Measurements from ENCODE around the gene EGR2.

Gene EGR2

DNA sequence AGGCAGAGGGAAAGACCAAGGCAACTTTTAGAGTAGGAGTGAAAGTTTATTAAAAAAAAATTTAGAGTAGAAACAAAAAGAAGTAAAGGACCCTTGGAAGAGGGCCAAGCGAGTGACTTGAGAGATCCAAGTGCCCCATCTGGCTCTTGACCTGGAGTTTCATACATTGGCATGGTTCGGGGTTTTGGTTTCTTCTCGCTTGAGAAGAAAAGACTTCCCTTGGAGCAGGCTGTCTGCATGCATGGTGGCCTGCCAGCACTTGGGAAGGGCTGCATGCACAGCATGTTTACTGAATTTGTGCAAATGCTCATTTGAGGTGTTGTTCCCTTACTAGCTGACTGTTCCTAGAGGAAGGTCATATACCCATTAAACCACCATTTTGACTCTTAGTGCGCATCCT, 20.4 kb downstream of the EGR2 start:
- Histone ChIP-seq H4K91ac (ENCODE audit: low read length) (no peak overlapping the region), H3K36me3 (ENCODE audit: control insufficient read depth in 1 of 2, insufficient read depth in 2 of 2, low read depth in 1 of 2, low read length in 2 of 2) (no peaks in the 10 kb centered on the region), H2BK120ac (ENCODE audit: low read depth, low read length) (no peak overlapping the region), H2BK12ac (ENCODE audit: low read length in 2 of 2) (no peak overlapping the region), H3K23ac (ENCODE audit: low read length in 2 of 2) (peak overlapping the region in 1 of 2 experiments; percentile 40), H3K14ac (ENCODE audit: low read length in 2 of 2) (no peak overlapping the region), H3K79me1 (replicated peaks; ENCODE audit: low read length, poor library complexity, severe bottlenecking) (no peaks in the 10 kb centered on the region), H3K27ac (ENCODE audit: low read length, poor library complexity, severe bottlenecking) (no peak overlapping the region), H3K18ac (ENCODE audit: low read depth in 1 of 2, low read length in 2 of 2) (no peak overlapping the region), H3K4ac (ENCODE audit: low read depth in 1 of 2, low read length in 2 of 2) (no peak overlapping the region), H4K8ac (ENCODE audit: low read length) (no peak overlapping the region), H2BK5ac (ENCODE audit: low read depth, low read length, poor library complexity, severe bottlenecking) (no peak overlapping the region), H2BK15ac (ENCODE audit: low read depth, poor library complexity, severe bottlenecking) (no peak overlapping the region), H3K4me2 (ENCODE audit: low read length, poor library complexity, severe bottlenecking) (no peak overlapping the region), H2AFZ (ENCODE audit: low read depth, low read length) (no peak overlapping the region), H3K27me3 (ENCODE audit: control insufficient read depth in 1 of 2, insufficient read depth in 1 of 2, low read length in 2 of 2) (peaks cover 0 to 4% of the 10 kb centered on the region in 2 experiments), H3K9me3 (ENCODE audit: control insufficient read depth, low read length) (no peaks in the 10 kb centered on the region), H3K9ac (ENCODE audit: low read length) (no peak overlapping the region), H3K4me3 (ENCODE audit: insufficient read depth in 1 of 2, low read depth in 1 of 2, low read length in 2 of 2) (no peak overlapping the region), H2AK5ac (ENCODE audit: low read length, severe bottlenecking) (no peak overlapping the region), H3K4me1 (ENCODE audit: control insufficient read depth, insufficient read depth, low read depth, low read length) (peaks cover 1% of the 10 kb centered on the region)
- no peak for DNase-seq
- WGBS = 89% methylated on average over 4 of the region's 4 CpGs

DNA sequence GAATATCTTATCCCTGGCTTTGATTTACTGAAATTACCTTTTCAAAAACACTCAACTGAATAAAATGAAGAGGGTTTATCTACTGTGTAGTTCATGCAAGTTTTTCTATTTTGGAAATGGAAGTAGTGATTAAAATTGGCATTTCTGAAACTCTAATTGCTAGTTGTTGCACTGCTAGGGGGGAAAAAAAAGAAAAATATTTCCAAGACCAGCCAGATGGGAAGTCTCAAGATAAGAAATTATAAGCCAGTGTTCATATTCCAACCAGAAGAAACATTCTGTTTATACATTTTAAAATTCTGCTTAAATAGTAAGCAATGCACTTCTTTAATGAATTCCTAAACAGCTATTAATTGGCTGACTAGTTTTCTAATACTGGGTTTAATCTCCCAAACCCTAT, 21.1 kb downstream of the EGR2 start:
- Histone ChIP-seq H3K4me3 (ENCODE audit: insufficient read depth in 1 of 2, low read depth in 1 of 2, low read length in 2 of 2) (no peak overlapping the region), H3K27me3 (ENCODE audit: control insufficient read depth in 1 of 2, insufficient read depth in 1 of 2, low read length in 2 of 2) (no peaks in the 10 kb centered on the region), H2BK120ac (ENCODE audit: low read depth, low read length) (no peak overlapping the region), H2AK5ac (ENCODE audit: low read length, severe bottlenecking) (no peak overlapping the region), H3K27ac (ENCODE audit: low read length, poor library complexity, severe bottlenecking) (no peak overlapping the region), H2AFZ (ENCODE audit: low read depth, low read length) (no peak overlapping the region), H4K91ac (ENCODE audit: low read length) (no peak overlapping the region), H2BK15ac (ENCODE audit: low read depth, poor library complexity, severe bottlenecking) (no peak overlapping the region), H2BK12ac (ENCODE audit: low read length in 2 of 2) (no peak overlapping the region), H3K14ac (ENCODE audit: low read length in 2 of 2) (no peak overlapping the region), H3K9ac (ENCODE audit: low read length) (no peak overlapping the region), H2BK5ac (ENCODE audit: low read depth, low read length, poor library complexity, severe bottlenecking) (no peak overlapping the region), H3K23ac (ENCODE audit: low read length in 2 of 2) (no peak overlapping the region), H3K18ac (ENCODE audit: low read depth in 1 of 2, low read length in 2 of 2) (no peak overlapping the region), H3K79me1 (replicated peaks; ENCODE audit: low read length, poor library complexity, severe bottlenecking) (no peaks in the 10 kb centered on the region), H3K4me2 (ENCODE audit: low read length, poor library complexity, severe bottlenecking) (no peak overlapping the region), H3K4ac (ENCODE audit: low read depth in 1 of 2, low read length in 2 of 2) (no peak overlapping the region), H3K4me1 (ENCODE audit: control insufficient read depth, insufficient read depth, low read depth, low read length) (peaks cover 1% of the 10 kb centered on the region), H3K36me3 (ENCODE audit: control insufficient read depth in 1 of 2, insufficient read depth in 2 of 2, low read depth in 1 of 2, low read length in 2 of 2) (no peaks in the 10 kb centered on the region), H3K9me3 (ENCODE audit: control insufficient read depth, low read length) (no peaks in the 10 kb centered on the region), H4K8ac (ENCODE audit: low read length) (no peak overlapping the region)
- no peak for DNase-seq

DNA sequence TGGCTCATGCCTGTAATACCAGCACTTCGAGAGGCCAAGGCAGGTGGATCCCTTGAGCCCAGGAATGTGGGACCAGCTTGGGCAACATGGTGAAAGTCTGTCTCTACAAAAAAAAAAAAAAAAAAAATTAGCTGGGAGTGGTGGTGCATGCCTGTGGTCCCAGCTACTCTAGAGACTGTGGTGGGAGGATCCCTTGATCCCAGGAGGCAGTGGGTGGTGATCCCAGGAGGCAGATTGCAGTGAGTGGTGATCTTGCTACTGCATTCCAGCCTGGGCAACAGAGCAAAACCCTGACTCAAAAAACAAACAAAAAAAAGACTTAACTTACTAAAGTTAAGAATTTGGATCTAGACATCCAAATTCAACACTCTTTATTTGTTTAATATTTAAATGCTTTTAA, 21.9 kb downstream of the EGR2 start:
- H3K9ac ChIP-seq (ENCODE audit: low read length) = no peak overlapping the region
- no peak overlapping the region for H4K8ac ChIP-seq (ENCODE audit: low read length)
- no peak overlapping the region for H3K23ac ChIP-seq (ENCODE audit: low read length in 2 of 2)
- no peak overlapping the region for H3K4ac ChIP-seq (ENCODE audit: low read depth in 1 of 2, low read length in 2 of 2)
- H3K14ac ChIP-seq (ENCODE audit: low read length in 2 of 2) = no peak overlapping the region
- no peak overlapping the region for H3K4me2 ChIP-seq (ENCODE audit: low read length, poor library complexity, severe bottlenecking)
- no peak overlapping the region for H2BK12ac ChIP-seq (ENCODE audit: low read length in 2 of 2)
- H2AK5ac ChIP-seq (ENCODE audit: low read length, severe bottlenecking) = no peak overlapping the region
- no peak overlapping the region for H4K91ac ChIP-seq (ENCODE audit: low read length)
- H3K4me3 ChIP-seq (ENCODE audit: insufficient read depth in 1 of 2, low read depth in 1 of 2, low read length in 2 of 2) = no peak overlapping the region
- no peak for DNase-seq
- H2BK15ac ChIP-seq (ENCODE audit: low read depth, poor library complexity, severe bottlenecking) = no peak overlapping the region
- H3K36me3 ChIP-seq (ENCODE audit: control insufficient read depth in 1 of 2, insufficient read depth in 2 of 2, low read depth in 1 of 2, low read length in 2 of 2) = no peaks in the 10 kb centered on the region
- no peaks in the 10 kb centered on the region for H3K27me3 ChIP-seq (ENCODE audit: control insufficient read depth in 1 of 2, insufficient read depth in 1 of 2, low read length in 2 of 2)
- no peak overlapping the region for H3K18ac ChIP-seq (ENCODE audit: low read depth in 1 of 2, low read length in 2 of 2)
- no peak overlapping the region for H3K27ac ChIP-seq (ENCODE audit: low read length, poor library complexity, severe bottlenecking)
- H3K79me1 ChIP-seq (replicated peaks; ENCODE audit: low read length, poor library complexity, severe bottlenecking) = no peaks in the 10 kb centered on the region
- peaks cover 2% of the 10 kb centered on the region for H3K4me1 ChIP-seq (ENCODE audit: control insufficient read depth, insufficient read depth, low read depth, low read length)
- 91% methylated on average over 1 of the region's 1 CpG for WGBS
- no peak overlapping the region for H2BK120ac ChIP-seq (ENCODE audit: low read depth, low read length)
- H2AFZ ChIP-seq (ENCODE audit: low read depth, low read length) = no peak overlapping the region
- H2BK5ac ChIP-seq (ENCODE audit: low read depth, low read length, poor library complexity, severe bottlenecking) = no peak overlapping the region
- no peaks in the 10 kb centered on the region for H3K9me3 ChIP-seq (ENCODE audit: control insufficient read depth, low read length)

DNA sequence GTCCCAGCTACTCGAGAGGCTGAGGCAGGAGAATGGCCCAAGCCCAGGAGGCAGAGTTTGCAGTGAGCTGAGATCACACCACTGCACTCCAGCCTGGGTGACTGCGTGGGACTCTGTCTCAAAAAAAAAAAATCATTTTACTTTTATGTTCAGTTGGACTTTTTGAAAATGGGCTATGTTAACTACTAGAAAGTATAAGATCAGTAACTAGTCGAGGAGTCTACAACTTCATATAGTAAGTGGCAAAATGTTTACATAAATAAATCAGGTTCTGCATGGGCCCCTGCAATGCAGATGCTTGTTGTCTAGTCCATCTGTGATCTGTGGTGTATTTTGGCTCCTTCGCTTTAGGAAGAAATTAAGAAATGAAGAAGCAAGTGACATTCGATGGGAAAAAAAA, 23.9 kb downstream of the EGR2 start:
- Histone ChIP-seq H3K27ac (ENCODE audit: low read length, poor library complexity, severe bottlenecking) (no peak overlapping the region), H3K23ac (ENCODE audit: low read length in 2 of 2) (no peak overlapping the region), H3K9ac (ENCODE audit: low read length) (no peak overlapping the region), H3K4ac (ENCODE audit: low read depth in 1 of 2, low read length in 2 of 2) (no peak overlapping the region), H3K79me1 (replicated peaks; ENCODE audit: low read length, poor library complexity, severe bottlenecking) (no peaks in the 10 kb centered on the region), H3K4me2 (ENCODE audit: low read length, poor library complexity, severe bottlenecking) (no peak overlapping the region), H2BK12ac (ENCODE audit: low read length in 2 of 2) (no peak overlapping the region), H3K36me3 (ENCODE audit: control insufficient read depth in 1 of 2, insufficient read depth in 2 of 2, low read depth in 1 of 2, low read length in 2 of 2) (no peaks in the 10 kb centered on the region), H2AK5ac (ENCODE audit: low read length, severe bottlenecking) (no peak overlapping the region), H4K8ac (ENCODE audit: low read length) (no peak overlapping the region), H2BK5ac (ENCODE audit: low read depth, low read length, poor library complexity, severe bottlenecking) (no peak overlapping the region), H3K27me3 (ENCODE audit: control insufficient read depth in 1 of 2, insufficient read depth in 1 of 2, low read length in 2 of 2) (no peaks in the 10 kb centered on the region), H3K4me3 (ENCODE audit: insufficient read depth in 1 of 2, low read depth in 1 of 2, low read length in 2 of 2) (no peak overlapping the region), H2BK15ac (ENCODE audit: low read depth, poor library complexity, severe bottlenecking) (no peak overlapping the region), H3K14ac (ENCODE audit: low read length in 2 of 2) (no peak overlapping the region), H3K9me3 (ENCODE audit: control insufficient read depth, low read length) (no peaks in the 10 kb centered on the region), H4K91ac (ENCODE audit: low read length) (no peak overlapping the region), H2AFZ (ENCODE audit: low read depth, low read length) (no peak overlapping the region), H3K4me1 (ENCODE audit: control insufficient read depth, insufficient read depth, low read depth, low read length) (peaks cover 4% of the 10 kb centered on the region), H3K18ac (ENCODE audit: low read depth in 1 of 2, low read length in 2 of 2) (no peak overlapping the region), H2BK120ac (ENCODE audit: low read depth, low read length) (no peak overlapping the region)
- WGBS = 81% methylated on average over 3 of the region's 5 CpGs
- no peak for DNase-seq
